Measurements from ENCODE around the gene DND1. TPM values are rescaled to one million over a fixed set of nuclear protein-coding genes. Genes with fewer than 3 reads are reported as not detected.
"Not testable (repeated sequence)": the region's sequence is repeated elsewhere in the genome, so short reads cannot be mapped to it uniquely, and the experiment has no call there.

DND1 gene
- total RNA-seq, 2 experiments from 2014 or later, result 3.2 to 3.4 TPM

DNA sequence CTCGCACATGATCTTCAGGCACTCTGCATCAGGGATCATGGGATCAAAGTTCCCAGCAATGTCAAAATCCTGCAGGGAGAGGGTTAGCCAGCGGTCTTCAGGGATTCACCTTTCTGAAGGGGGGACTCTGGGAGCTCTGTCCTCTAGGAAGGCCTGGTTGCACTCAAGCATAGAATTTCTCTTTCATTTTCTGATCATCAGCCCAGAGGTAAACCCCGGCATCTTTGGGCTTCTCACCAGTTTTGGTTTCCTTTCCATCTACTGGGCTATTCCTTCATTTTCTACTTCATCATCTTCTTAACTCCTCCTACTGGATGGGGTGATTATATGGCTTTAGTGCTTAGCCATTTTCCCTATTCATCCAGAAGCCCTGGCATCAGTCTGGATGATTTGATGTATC, 4.6 kb upstream of the DND1 start:
- POLR2A ChIA-PET, result interaction anchor here (0.6 to 1.2 kb wide), 2 partner anchors 8 to 13 kb away, joined by 3 to 8 read pairs; partner anchors contain the start of genes HARS1 and HARS2
- CTCF ChIA-PET, result no interaction called here

- ChIA-PET CTCF (interaction anchor here (0.6 to 1.1 kb wide), 2 partner anchors 268 to 1473 kb away, joined by 3 read pairs; no protein-coding TSS in a partner anchor), POLR2A (interaction anchor here (0.7 kb wide), 1 partner anchor 115 kb away, joined by 3 read pairs; no protein-coding TSS in a partner anchor)
These were observed 1.3 kb upstream of the DND1 start for GRCh38 chr5:140674629-140675028.

DNA sequence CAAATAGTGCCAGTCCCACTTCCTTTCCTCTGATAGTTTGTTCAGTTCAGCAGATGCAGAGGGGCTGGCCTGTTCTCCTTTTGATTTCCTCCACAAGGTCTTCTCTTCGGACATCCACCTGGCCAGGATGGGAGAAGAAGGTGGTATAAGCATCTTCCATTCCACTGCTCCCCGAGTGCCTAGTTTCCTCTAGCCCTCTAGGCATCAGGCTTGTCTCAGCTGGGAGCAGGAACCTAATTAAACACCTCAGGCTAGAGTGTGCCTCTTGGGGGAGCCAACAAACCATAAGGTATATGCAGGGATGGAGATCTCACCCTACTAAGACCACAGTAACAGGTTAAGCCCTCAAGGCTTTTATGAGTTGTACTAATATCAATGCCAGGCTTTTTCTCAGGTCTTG, 835 bp upstream of the DND1 start:
- POLR2A ChIA-PET, result no interaction called here

DNA sequence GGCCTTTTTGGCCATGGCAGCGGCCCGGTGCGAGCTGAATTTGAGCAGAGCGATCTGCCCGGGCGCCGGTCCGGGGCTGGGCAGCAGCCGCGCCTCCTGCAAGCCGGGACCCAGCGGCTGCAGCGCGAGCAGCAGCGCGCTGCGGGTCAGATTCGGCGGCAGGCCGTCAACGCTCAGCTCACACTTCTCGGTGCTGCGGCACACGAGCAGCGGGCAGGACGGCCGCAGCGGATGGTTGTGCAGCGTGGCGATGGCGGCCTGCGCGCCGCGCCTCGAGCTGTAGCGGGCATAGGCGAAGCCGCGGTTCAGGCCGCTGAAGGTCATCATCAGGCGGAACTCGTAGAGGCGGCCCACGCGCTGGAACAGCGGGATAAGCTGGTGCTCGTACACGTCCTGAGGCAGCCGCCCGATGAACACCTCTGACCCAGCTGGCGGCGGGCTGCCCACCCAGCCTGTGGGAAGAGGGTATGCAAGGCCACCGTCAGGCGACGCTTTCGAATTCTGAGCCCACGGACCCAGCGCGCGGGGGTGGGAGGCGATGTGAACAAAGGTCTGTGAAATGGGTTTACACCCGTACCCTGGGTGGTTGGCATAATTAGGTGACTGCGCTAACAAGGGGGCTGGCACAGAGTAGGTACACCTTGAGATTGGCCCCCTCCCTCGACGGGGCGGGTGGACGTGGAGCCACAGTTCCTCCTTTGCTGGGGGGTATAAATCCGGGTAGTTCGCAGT, 755 bp downstream of the DND1 start:
- ChIA-PET CTCF (interaction anchor here (0.6 kb wide), 1 partner anchor 78 kb away, joined by 5 read pairs; no protein-coding TSS in a partner anchor), POLR2A (interaction anchor here (1.2 kb wide), 1 partner anchor 26 kb away, joined by 3 read pairs; no protein-coding TSS in a partner anchor)

More for the DNA sequence above, 835 bp upstream of the DND1 start:
- CTCF ChIA-PET, result interaction anchor here (1.1 kb wide), 1 partner anchor 268 kb away, joined by 3 read pairs; no protein-coding TSS in a partner anchor

DNA sequence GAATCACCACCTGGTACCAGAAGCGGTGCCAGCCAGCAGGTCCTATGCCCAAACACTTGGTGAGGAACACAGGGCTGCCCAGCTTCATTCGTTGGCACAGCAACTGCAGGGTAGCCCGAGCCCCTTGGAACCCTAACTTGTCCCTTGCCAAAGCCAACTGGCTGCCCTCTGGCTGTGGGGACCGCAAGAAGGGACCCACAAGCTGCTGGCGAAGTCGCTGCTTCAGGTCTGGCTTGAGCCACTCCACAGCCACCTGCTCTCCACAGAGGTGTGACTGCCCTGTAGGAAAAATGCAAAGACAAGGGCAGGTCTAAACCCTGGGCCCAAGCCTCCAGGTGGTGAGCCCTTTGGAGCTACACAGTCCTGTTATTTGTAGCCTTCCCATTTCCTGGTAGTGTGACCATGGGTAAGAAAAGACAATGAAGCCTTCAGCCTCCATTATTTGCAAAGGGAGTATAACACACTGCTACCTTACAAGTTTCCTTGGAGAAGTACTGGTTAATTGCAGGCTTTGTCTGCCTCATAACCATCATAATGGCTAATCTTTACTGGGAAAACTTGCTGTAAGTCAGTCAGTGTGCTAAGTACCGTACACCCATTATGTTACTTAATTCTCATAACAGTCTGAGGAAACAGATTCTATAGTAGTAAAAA, 1.8 kb downstream of the DND1 start:
- ChIA-PET POLR2A (interaction anchor here (0.6 to 1.2 kb wide), 2 partner anchors 24 to 25 kb away, joined by 3 to 4 read pairs; partner anchors contain the start of genes IK and NDUFA2), CTCF (interaction anchor here (0.6 kb wide), 1 partner anchor 79 kb away, joined by 5 read pairs; no protein-coding TSS in a partner anchor)

DNA sequence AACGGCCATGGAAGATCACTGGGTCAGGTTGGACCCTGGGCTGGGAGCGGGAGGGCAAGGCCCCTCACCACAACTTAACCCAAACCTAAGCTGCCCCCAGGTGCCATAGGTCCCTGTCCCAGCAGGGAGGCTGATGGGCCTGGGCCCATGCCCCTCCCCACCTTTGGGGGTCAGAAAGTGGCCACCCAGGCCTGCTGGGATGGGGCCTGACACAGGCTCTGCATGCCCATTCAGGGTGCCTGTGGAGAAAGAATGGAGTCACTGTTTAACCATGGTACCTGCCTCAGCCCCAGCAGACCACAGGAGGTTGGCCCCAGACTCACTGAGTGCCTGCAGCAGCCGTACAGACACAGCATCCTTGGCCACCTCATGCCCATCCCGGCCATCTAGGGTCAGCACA, 2.3 kb downstream of the DND1 start:
- CTCF ChIA-PET, result not testable (repeated sequence)
- POLR2A ChIA-PET, result interaction anchor here (0.6 kb wide), 1 partner anchor 23 kb away, joined by 4 read pairs; the partner anchor contains the start of genes IK and NDUFA2

DNA sequence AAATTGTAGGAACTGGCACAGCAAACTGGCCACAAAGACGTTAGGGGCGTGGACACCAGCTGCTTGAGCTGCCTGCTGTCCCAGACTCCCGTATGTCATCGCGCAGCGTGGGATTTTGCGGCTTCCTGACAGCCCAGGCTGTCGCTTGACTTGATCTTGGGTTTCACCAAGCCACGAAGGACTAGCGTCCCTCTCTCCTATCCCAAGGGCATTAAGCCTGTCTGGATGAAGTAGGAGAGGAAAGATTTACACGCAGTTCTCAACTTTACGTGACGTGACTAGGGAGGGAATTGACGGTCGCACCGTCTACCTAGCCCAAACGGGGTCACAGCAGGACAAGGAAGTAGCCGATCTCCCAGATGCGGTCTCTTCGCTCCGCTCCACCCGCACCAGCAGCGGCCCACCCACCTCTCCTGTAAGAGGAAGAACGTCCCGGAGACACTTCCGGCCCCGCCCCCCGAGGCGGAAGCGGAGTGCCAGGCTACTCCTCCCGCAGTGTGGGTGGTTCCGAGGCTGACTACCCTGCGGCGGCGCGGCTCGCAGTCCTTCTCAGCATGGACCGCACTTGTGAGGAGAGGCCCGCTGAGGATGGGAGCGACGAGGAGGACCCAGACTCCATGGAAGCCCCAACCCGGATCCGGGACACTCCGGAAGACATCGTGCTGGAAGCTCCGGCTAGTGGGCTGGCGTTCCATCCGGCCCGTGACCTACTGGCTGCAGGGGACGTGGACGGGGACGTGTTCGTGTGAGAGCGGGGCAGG, 8.8 kb downstream of the DND1 start, which contains the start of gene WDR55:
WDR55 (plus strand) TSS at position 546 of the 761 bp plus-strand sequence; CDS start at position 555, 9 bp downstream.
- POLR2A ChIA-PET, result interaction anchor here (1.0 to 1.8 kb wide), 3 partner anchors 10 to 116 kb away, joined by 3 to 7 read pairs (median 3); partner anchors contain the start of genes IK and NDUFA2
- CTCF ChIA-PET, result interaction anchor here (3.2 kb wide), 1 partner anchor 17 kb away, joined by 12 read pairs; the partner anchor contains the start of genes IK and NDUFA2

DNA sequence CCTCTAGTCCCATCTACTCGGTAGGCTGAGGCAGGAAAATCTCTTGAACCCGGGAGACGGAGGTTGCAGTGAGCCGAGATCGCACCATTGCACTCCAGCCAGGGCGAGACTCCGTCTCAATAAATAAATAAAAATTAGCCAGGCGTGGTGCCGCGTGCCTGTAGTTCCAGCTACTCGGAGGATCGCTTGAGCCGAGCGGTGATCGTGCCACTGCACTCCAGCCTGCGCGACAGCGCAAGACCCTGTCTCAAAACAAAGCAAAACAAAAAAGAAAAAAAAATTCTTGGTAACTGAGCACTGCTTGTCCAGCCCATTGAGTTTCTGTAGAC, 9.4 kb downstream of the DND1 start:
- CTCF ChIA-PET, result interaction anchor here (3.2 kb wide), 1 partner anchor 16 kb away, joined by 12 read pairs; the partner anchor contains the start of genes IK and NDUFA2
- POLR2A ChIA-PET, result interaction anchor here (1.0 to 1.8 kb wide), 3 partner anchors 10 to 115 kb away, joined by 3 to 7 read pairs (median 3); partner anchors contain the start of genes IK and NDUFA2

- POLR2A ChIA-PET, CTCF ChIA-PET: not testable (repeated sequence)
These were observed 13.0 kb downstream of the DND1 start for GRCh38 chr5:140660371-140660770.

DNA sequence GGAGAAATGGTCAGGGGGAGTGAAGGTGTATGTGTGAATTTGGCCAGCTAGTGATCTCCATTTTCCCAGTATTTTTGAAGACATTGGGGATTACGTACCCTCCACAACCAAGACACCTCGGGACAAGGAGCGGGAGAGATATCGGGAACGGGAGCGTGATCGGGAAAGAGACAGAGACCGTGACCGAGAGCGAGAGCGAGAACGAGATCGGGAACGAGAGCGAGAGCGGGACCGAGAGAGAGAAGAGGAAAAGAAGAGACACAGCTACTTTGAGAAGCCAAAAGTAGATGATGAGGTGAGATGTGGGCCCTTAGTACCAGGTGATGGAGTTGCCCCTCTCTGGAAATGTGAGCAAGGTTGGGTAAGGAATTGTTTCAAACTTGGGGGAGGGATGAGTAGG, 14.5 kb downstream of the DND1 start:
- CTCF ChIA-PET, result no interaction called here
- POLR2A ChIA-PET, result no interaction called here

GRCh38 chr5:140647042-140647419, 26.3 kb downstream of the DND1 start:
- CTCF ChIA-PET, result interaction anchor here (0.7 to 2.1 kb wide), 5 partner anchors 8 to 920 kb away, joined by 3 to 12 read pairs (median 4); partner anchors contain the start of gene WDR55
- POLR2A ChIA-PET, result interaction anchor here (0.7 to 1.4 kb wide), 14 partner anchors 8 to 304 kb away, joined by 3 to 7 read pairs (median 4); partner anchors contain the start of genes ANKHD1, APBB3, SLC35A4 and SRA1

DNA sequence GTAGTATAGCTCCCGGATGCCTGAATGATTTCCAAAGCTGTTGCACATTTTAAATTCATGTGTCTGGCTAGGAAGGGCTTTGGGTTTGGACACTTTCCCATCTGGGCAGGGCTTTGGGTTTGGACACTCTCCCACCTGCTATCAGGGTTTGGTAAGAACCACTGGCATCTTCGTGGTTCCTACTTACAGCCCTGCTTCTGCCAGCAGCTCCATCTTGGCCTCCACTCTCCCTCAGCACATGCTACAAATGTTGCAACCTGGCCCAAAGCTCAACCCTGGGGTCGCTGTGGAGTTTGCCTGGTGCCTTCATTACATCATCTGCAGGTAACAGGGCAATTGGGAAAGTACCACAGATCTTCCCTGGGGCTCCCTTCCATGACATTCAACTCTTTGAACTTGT, 30.7 kb downstream of the DND1 start:
- ChIA-PET POLR2A (interaction anchor here (1.2 kb wide), 1 partner anchor 48 kb away, joined by 4 read pairs; the partner anchor contains the start of genes HARS1 and HARS2), CTCF (interaction anchor here (1.0 kb wide), 1 partner anchor 57 kb away, joined by 3 read pairs; the partner anchor contains the start of gene ZMAT2)

GRCh38 chr5:140641716-140642115, 31.7 kb downstream of the DND1 start:
- CTCF ChIA-PET, result no interaction called here
- POLR2A ChIA-PET, result interaction anchor here (1.2 kb wide), 1 partner anchor 49 kb away, joined by 4 read pairs; the partner anchor contains the start of genes HARS1 and HARS2

- CTCF ChIA-PET, result interaction anchor here (0.7 to 1.2 kb wide), 4 partner anchors 8 to 91 kb away, joined by 3 to 5 read pairs (median 4); partner anchors contain the start of genes IK and NDUFA2
These were observed 34.0 kb downstream of the DND1 start, which contains the start of gene TMCO6 for GRCh38 chr5:140639148-140639981. Gene TMCO6 (plus strand): TSS chr5:140639451. CDS start chr5:140639528, 77 bp downstream.

GRCh38 chr5:140638898-140639147, 34.6 kb downstream of the DND1 start:
- CTCF ChIA-PET, result interaction anchor here (0.7 to 1.2 kb wide), 2 partner anchors 9 to 90 kb away, joined by 4 read pairs; partner anchors contain the start of genes IK and NDUFA2
- POLR2A ChIA-PET, result interaction anchor here (0.9 to 1.4 kb wide), 2 partner anchors 9 to 75 kb away, joined by 3 to 7 read pairs; partner anchors contain the start of genes IK and NDUFA2

More at GRCh38 chr5:140639148-140639981, 34.0 kb downstream of the DND1 start, which contains the start of gene TMCO6:
- POLR2A ChIA-PET, result interaction anchor here (0.6 to 1.4 kb wide), 2 partner anchors 8 to 12 kb away, joined by 4 to 7 read pairs; partner anchors contain the start of genes IK and NDUFA2

DNA sequence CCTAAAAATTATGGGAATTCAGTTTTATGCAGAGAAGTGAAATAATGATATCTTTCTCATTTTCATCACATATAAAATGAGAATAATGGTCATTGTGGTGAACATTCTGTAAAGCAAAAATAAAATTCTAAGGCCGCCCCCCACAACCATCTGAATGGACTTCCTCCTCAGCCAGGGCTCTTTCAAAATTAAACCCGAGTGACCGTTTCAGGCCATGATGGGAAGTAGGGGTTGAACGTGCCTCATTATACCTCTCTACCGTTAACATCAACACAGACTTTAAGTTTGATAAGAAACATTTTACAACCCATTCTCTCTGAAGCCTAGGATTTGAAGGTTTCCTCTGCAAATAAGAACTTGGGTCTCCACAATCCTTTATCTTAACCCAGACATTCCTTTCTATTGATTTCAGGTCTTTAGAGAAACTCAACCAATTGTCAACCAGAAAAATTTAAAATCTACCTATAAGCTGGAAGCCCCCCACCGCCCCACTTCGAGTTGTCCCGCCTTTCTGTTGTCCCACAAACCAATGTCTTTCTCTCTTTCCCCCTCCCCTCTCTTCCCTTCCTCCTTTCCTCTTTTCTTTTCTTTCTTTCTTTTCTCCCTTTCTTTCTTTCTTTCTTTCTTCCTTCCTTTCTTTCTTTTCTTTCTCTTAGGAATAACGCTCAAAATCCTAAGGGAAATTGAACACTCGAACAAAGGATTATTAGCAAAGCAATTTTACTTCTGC, 35.8 kb downstream of the DND1 start:
- POLR2A ChIA-PET, result no interaction called here
- CTCF ChIA-PET, result no interaction called here
